Nephron progenitor cell (in vitro differentiated cells): Measurements from ENCODE around the gene USF3.
A peak's percentile ranks its signal among the peaks of the same experiment; 100 is the strongest.

ENCODE experiments used
- DNase-seq: peaks from one replicate; pipeline ENCODE4 v3.0.0; 2021
- H3K27ac Mint-ChIP-seq: 2 replicates; pipeline ENCODE4 v1.8.0; 2021; ENCODE audit warnings: mild to moderate bottlenecking, moderate library complexity, mixed read lengths
- H3K27me3 Mint-ChIP-seq: 2 replicates; pipeline ENCODE4 v1.8.0; 2021; ENCODE audit warnings: mild to moderate bottlenecking, low read depth, mixed read lengths; ENCODE audit not compliant: poor library complexity
- H3K36me3 Mint-ChIP-seq: 2 replicates; pipeline ENCODE4 v1.8.0; 2021; ENCODE audit warnings: low read depth, mixed read lengths
- H3K4me1 Mint-ChIP-seq: 2 replicates; pipeline ENCODE4 v1.8.0; 2021; ENCODE audit warnings: mixed read lengths
- H3K4me3 Mint-ChIP-seq: 2 replicates; pipeline ENCODE4 v1.8.0; 2021; ENCODE audit warnings: mild to moderate bottlenecking, moderate library complexity, mixed read lengths
- H3K9me3 Mint-ChIP-seq: 2 replicates; pipeline ENCODE4 v1.8.0; 2021; ENCODE audit warnings: mild to moderate bottlenecking, moderate library complexity, mixed read lengths
- TF ChIP-seq, protein P1 (sequence below): fragments of 200-600 bp; sonication (generic); IDR thresholded peaks from 2 replicates; pipeline ENCODE4 v1.5.0; 2021; ENCODE audit warnings: antibody characterized with exemption

USF3 gene

DNA sequence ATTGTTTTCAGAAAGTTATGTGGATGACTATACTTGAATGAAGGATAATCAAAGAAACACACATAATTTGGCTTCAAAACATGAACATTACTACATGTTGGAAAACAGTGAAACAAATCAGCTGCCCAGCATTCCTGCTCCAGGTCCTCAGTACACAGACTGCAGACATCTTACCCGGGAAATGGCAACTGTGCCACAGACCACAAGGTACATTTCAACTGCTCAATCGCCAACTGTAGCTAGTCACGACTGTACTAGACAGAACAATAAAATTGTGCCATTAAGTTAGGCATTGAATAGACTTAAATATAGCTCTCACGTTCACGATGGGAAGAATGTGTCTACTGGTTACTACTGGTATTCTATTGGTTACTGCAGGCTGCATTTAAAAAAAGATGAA is 44.6 kb upstream of the USF3 start:
- Mint-ChIP-seq H3K27ac (no peak overlapping the region), H3K4me1 (peaks cover 71% of the 10 kb centered on the region), H3K27me3 (peaks cover 4% of the 10 kb centered on the region), H3K4me3 (no peak overlapping the region), H3K9me3 (no peaks in the 10 kb centered on the region), H3K36me3 (peaks cover 12% of the 10 kb centered on the region)
- DNase-seq = no peak
- TF ChIP-seq, protein P1, sequence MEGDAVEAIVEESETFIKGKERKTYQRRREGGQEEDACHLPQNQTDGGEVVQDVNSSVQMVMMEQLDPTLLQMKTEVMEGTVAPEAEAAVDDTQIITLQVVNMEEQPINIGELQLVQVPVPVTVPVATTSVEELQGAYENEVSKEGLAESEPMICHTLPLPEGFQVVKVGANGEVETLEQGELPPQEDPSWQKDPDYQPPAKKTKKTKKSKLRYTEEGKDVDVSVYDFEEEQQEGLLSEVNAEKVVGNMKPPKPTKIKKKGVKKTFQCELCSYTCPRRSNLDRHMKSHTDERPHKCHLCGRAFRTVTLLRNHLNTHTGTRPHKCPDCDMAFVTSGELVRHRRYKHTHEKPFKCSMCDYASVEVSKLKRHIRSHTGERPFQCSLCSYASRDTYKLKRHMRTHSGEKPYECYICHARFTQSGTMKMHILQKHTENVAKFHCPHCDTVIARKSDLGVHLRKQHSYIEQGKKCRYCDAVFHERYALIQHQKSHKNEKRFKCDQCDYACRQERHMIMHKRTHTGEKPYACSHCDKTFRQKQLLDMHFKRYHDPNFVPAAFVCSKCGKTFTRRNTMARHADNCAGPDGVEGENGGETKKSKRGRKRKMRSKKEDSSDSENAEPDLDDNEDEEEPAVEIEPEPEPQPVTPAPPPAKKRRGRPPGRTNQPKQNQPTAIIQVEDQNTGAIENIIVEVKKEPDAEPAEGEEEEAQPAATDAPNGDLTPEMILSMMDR = no peak

DNA sequence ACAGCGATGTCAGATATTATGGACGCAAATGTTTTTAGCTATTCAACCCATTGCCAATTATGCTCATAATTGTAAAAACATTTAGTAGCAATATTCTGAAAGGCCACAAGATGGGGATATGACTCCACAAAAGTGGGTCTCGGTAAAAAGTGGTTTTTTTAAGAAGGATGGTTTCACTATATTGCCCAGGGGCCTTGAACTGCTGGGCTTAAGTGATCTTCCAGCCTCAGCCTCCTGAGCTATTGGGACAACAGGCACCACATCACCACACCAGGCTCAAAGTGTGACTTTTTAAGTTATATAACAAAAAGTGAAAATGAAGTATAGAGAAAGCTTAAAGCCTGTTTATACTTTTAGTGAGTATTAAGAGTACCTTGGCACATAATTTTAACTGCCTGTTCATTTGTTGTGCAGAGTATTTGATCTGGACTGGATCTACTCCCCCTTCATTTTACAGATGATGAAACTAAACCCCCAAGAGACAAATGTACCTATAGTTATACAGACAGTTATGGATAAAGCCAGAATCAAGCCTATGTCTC is 40.2 kb upstream of the USF3 start:
- TF ChIP-seq, protein P1 = peak; percentile 53
- peak overlapping the region; percentile 27 for H3K27ac Mint-ChIP-seq
- no peak overlapping the region for H3K4me3 Mint-ChIP-seq

DNA sequence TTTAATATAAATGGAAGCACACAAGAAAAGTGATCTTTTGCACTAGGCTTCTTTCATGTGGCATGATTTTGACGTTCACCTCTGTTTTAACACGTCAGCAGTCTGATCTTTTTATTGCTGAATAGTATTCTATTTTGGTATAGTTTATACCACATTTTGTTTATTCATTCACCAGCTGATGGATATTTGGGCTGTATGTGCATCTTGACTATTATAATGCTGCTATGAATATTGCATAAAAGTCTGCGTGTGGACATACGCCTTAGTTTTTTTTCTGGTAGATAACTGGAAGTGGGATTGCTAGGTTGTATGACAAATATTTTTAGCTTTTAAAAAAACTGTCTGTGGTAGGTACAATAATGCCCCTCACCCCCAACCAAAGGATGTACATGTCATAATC is 35.3 kb upstream of the USF3 start:
- no peaks in the 10 kb centered on the region for H3K27me3 Mint-ChIP-seq
- H3K36me3 Mint-ChIP-seq = peaks cover 61% of the 10 kb centered on the region
- H3K4me3 Mint-ChIP-seq = no peak overlapping the region
- TF ChIP-seq, protein P1 = no peak
- no peak overlapping the region for H3K27ac Mint-ChIP-seq
- DNase-seq = no peak
- H3K4me1 Mint-ChIP-seq = peaks cover 18% of the 10 kb centered on the region
- H3K9me3 Mint-ChIP-seq = no peaks in the 10 kb centered on the region

More for the DNA sequence above, 40.2 kb upstream of the USF3 start:
- no peaks in the 10 kb centered on the region for H3K9me3 Mint-ChIP-seq
- peaks cover 55% of the 10 kb centered on the region for H3K4me1 Mint-ChIP-seq
- no peak for DNase-seq
- no peaks in the 10 kb centered on the region for H3K27me3 Mint-ChIP-seq
- peaks cover 37% of the 10 kb centered on the region for H3K36me3 Mint-ChIP-seq

DNA sequence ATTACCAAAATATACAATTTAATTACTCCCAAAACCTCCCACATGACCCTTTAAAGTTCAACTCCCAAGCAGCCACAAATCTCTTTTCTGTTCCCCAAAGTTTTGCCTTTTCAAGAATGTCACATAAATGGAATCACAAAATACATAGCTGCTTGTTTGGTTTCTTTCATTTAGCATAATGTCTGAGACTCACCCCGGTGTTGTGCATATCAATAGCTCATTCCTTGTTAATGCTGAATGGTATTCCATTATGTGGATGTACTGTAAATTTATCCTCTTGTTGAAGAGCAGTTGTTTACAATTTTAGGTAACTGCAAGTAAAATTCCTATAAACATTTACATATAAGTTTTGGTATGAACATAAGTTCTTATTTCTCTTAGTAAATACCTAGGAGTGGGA is 34.1 kb upstream of the USF3 start:
- no peaks in the 10 kb centered on the region for H3K27me3 Mint-ChIP-seq
- H3K36me3 Mint-ChIP-seq = peaks cover 68% of the 10 kb centered on the region
- TF ChIP-seq, protein P1 = no peak
- no peaks in the 10 kb centered on the region for H3K9me3 Mint-ChIP-seq
- no peak for DNase-seq
- peaks cover 7% of the 10 kb centered on the region for H3K4me1 Mint-ChIP-seq
- no peak overlapping the region for H3K27ac Mint-ChIP-seq
- no peak overlapping the region for H3K4me3 Mint-ChIP-seq

DNA sequence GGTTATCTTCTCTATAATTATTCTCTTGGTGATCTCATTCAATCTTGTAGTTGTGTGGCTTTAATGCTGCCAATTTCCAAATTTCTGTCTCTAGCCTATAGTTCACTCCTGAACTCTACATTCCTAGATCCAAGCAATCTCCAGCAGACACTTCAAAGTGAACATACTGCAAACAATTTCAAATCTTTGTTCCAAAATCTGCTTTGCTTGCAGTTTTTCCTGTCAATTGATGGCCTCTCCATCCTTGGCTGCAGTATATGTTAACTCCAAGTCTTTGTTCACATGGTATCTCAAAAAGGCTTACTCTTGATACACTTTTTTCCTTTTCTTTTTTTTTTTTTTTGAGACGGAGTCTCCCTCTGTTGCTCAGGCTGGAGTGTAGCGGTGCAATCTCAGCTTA is 32.2 kb upstream of the USF3 start:
- no peak overlapping the region for H3K4me3 Mint-ChIP-seq
- TF ChIP-seq, protein P1 = no peak
- peaks cover 62% of the 10 kb centered on the region for H3K36me3 Mint-ChIP-seq
- no peak for DNase-seq
- no peaks in the 10 kb centered on the region for H3K4me1 Mint-ChIP-seq
- H3K27ac Mint-ChIP-seq = no peak overlapping the region
- no peaks in the 10 kb centered on the region for H3K9me3 Mint-ChIP-seq
- H3K27me3 Mint-ChIP-seq = no peaks in the 10 kb centered on the region

DNA sequence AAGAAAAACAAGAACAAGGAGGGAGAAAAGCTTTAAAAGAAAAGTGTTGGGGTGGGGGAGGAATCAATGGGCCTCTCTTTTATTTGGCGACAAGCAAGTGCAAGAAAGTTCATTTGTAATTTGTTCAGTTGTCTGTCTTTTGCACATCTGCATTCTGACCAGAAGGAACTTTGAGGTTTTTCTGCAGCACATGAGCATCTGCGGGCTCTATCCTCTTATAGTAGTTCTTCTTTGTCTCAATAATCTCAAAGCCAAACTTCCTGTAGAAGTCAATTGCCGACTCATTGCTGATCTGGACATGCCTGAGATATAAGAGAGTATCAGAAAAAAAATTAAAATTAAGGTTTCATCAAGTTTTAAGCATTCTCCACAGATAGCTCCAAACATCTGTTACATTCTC is 25.2 kb upstream of the USF3 start:
- H3K36me3 Mint-ChIP-seq = peaks cover 71% of the 10 kb centered on the region
- H3K4me1 Mint-ChIP-seq = no peaks in the 10 kb centered on the region
- DNase-seq = no peak
- no peak overlapping the region for H3K4me3 Mint-ChIP-seq
- no peaks in the 10 kb centered on the region for H3K27me3 Mint-ChIP-seq
- TF ChIP-seq, protein P1 = no peak
- H3K27ac Mint-ChIP-seq = peak overlapping the region; percentile 7
- H3K9me3 Mint-ChIP-seq = no peaks in the 10 kb centered on the region
